RPMI7951 (cell line): ENCODE results near the gene GNG7. TPM values are rescaled to one million over a fixed set of nuclear protein-coding genes. Genes with fewer than 3 reads are reported as not detected.
"Not testable (repeated sequence)": the region's sequence is repeated elsewhere in the genome, so short reads cannot be mapped to it uniquely, and the experiment has no call there.

Experiments
- DNase-seq: peaks from one replicate; pipeline ENCODE4 v3.0.0-alpha.2; 2012; ENCODE audit warnings: low read depth
- total RNA-seq: library from RNA; depleted of rRNA; stranded (reverse); fragments of >200 nt; shearing (Covaris generic); gene quantifications from 2 replicates; pipeline ENCODE4 v1.2.3, GENCODE V29; 2014

GNG7 gene
- total RNA-seq, 1 experiment from 2014 or later = 0.96 TPM

DNA sequence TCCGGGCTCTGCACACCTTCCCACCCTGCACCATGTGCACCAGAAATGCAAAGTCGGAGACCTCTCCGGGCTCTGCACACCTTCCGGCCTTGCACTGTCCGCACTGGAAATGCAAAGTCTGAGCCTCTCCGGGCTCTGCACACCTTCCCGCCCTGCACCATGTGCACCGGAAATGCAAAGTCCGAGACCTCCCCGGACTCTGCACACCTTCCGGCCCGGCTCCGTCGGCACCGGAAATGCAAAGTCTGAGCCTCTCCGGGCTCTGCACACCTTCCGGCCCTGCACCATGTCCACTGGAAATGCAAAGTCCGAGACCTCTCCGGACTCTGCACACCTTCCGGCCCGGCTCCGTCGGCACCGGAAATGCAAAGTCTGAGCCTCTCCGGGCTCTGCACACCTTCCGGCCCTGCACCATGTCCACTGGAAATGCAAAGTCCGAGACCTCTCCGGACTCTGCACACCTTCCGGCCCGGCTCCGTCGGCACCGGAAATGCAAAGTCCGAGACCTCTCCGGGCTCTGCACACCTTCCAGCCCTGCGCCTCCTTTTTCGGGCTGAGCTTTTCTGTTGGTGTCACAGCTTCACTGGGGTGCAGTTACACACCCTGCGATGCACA, 59.3 kb downstream of the GNG7 start:
- not testable (repeated sequence) for DNase-seq

- no peak for DNase-seq
Observed at GRCh38 chr19:2641332-2641698, 61.2 kb downstream of the GNG7 start.

GRCh38 chr19:2640563-2641331, 61.7 kb downstream of the GNG7 start:
- DNase-seq = no peak

DNA sequence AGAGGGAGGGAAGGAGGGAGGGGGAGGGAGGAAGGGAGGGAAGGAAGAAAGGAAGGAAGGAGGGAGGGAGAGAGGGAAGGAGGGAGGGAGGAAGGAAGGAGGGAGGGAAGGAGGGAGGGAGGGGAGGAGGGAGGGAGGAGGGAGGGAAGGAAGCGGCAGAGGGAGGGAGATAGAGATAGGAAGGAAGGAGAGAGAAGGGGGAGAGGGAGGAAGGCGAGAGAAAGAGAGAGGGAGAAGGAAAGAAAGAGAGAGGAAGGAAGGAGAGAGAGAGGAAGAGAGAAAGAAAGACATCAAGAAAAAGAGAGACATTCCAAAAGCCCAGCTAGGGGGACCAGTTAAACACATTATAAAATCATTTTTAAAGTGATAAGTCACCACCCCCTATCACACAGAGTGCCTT, 62.5 kb downstream of the GNG7 start:
- no peak for DNase-seq

DNA sequence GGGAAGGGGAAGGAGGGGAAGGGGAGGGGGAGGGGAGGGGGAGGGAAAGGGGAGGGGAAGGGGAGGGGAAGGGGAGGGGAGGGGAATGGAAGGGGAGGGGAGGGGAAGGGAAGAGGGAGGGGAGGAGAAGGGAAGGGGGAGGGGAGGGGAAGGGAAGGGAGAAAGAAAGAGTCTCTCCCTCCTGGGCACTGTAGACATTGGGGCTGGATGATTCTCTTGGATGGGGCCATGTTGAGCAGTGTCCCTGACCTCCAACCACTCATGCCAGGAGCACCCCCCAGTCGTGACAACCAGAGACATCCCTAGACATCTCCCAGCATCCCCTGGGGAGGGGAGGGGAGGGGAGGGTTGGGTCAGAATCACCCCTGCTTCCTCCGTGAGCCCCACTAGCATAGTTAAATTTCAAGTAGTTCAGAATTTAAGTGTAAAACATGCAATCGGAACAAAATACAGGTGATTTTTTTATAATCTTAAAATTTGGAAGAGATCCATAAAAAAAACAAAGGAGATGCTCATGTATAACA, 64.0 kb downstream of the GNG7 start:
- no peak for DNase-seq

DNA sequence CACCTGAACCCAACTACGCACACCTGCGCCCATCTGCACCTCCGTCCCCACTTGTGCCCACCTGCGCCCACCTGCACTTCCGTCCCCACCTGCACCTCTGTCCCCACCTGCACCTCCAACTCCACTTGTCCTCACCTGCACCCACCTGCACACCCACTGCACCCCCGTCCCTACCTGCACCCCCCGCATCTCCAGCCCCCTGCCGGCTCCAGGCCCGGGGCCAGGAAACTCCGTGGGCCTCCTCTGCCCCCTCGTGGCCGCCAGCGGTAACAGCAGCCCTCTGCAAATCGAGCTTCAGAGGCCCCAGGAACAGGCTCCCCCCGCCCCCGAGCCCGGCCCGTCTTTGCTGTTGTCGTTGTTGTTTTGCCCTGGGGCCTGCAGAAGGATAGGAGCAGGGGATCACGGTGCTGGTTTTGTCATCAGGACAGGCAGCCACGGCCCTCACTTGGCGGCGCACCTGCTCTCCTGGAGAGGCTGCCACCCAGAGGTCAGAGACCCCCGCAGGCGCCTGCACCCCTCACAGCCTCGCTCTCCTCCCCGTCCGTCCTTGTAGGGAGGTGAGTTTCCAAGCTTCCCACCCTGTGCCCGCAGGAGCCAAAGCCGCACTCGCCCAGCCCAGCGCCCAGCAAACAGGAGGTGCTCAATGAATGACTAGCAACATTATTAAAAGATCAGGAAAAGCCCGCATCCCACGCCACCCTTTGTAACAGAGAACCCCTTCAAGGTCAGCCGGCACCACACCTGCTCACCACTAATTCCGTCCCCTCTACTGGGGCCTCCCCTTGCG, 65.4 kb downstream of the GNG7 start:
- peak; percentile 26 for DNase-seq

DNA sequence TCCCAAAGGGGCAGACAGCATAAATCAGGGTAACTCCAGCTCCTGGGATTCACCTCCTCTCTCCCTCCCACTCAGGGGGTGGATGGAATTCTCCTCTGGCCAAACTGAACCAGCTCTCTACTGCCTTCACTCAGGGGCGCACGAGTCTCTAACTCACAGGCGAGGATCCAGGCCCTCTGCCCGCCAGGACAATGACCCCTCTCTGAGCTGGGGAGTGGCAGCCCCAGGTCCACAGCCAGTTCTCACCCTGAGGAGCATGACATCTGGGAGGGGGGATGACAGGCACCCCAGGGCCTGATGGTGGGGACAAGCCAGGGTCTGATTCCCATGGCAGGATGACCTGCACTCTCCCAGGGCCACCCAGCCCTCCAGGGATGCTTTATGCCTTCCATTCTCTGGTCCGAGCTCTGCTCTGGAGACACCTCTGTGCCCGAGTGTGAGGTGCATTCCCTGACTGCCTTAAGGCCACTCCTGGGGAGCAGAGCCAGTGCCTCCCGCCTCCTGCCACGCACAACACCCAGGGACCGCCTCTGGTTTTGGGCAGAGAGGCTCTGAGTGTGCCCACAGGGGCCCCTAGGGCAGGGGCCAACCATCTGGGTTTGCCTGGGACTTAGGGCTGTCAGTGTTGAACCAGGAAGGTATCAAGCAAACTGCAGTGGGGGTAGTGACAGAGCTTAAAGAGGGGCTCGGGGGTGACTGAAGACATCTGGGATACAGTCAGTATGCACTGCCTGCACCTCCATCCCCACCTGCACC, 66.2 kb downstream of the GNG7 start:
- no peak for DNase-seq

DNA sequence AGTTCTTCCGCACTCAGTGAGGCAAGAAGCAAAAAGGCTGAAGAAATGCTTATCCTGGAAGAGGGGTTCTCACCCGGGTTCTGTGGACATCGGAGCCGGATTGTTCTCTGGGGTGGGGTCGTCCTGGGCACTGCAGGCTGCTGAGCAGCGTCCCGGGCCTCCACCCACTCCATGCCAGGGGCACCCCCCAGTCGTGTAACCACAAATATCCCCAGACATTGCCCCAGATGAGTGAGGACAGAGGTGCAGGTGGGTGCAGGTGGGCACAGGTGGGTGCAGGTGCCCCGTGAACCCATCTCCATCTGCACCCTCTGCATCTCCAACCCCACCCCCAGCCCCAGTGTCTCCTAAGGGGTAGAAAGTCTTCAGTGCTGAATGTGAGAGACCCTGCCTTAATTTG, 67.5 kb downstream of the GNG7 start:
- DNase-seq = no peak

DNA sequence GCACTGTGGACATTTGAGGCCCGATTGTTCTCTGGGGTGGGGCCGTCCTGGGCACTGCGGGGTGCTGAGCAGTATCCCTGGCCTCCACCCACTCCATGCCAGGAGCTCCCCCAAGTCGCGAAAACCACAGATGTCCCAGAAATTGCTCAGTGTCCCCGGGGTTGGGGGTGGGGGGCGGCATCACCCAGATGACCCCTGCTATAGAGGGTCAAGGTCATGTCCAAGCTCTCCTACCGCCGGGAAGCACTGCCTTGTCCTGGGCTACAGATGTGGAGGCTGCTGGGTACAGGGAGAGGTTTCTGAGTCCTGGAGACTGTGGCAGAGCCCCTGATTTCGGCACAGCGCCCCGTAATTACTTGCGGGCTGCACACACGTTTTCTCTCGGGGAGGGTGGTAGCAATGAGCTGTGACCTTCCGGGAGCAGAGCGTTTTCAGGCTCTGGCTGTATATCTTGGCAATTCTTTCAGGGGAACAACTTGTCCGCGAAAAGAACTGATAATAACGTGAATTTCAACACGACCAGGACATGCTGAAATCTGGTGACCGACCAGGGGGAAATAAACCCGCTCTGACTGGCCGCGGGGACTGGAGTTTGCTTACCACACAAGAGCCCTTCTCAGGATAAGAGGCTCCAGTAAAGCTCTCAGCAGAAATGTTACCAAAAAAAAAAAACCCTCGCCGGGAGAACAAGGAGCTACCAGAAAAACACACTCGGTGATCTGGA, 68.1 kb downstream of the GNG7 start:
- DNase-seq = no peak

- DNase-seq = no peak
Observed at GRCh38 chr19:2633693-2634075, 68.8 kb downstream of the GNG7 start.

DNA sequence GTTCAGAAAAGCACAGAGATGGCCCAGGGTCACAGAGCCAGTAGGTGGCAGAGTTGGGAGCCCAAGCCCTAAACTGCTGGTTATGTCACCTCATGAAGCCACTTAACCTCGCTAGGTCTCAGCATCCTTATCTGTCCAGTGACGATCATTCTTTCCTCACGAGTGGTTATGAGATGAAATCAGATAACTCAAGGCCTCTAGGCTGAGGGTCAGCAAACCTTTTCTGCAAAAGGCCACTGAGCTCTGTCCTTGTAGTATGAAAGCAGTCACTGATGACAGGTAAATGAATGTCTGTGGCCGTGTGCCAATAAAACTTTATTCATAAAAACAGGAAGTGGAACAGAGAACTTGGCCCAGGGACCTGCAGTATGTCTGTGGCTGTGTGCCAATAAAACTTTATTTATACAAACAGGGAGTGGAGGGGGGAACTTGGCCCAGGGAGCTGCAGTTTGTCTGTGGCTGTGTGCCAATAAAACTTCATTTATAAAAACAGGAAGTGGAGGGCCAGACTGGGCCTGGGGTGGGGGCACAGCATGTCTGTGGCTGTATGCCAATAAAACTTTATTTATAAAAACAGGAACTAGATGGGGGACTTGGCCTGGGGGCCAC, 71.2 kb downstream of the GNG7 start:
- DNase-seq = peak; percentile 19

- no peak for DNase-seq
Observed at GRCh38 chr19:2630352-2631001, 72.0 kb downstream of the GNG7 start.

GRCh38 chr19:2629491-2630351, 72.8 kb downstream of the GNG7 start:
- DNase-seq = no peak

GRCh38 chr19:2628597-2628996, 73.9 kb downstream of the GNG7 start:
- no peak for DNase-seq

DNA sequence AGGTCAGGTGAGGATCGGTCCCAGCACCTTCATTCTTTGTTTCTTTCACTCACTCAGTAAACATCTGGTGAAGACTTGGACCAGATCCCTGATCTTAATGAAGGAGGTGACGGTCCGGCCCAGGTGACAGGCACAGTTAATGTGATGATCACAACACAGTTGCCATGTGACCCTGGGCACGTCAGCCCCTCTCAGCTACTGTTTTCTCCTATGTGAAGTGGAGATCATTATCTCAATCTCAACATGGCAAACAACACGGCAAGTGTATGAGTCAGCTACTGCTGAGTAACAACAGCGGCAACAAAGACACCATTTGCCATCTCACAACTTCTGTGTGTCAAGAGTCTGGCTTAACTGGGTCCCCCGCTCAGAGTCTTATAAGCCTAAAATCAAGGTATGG, 74.6 kb downstream of the GNG7 start:
- peak; percentile 43 for DNase-seq

DNA sequence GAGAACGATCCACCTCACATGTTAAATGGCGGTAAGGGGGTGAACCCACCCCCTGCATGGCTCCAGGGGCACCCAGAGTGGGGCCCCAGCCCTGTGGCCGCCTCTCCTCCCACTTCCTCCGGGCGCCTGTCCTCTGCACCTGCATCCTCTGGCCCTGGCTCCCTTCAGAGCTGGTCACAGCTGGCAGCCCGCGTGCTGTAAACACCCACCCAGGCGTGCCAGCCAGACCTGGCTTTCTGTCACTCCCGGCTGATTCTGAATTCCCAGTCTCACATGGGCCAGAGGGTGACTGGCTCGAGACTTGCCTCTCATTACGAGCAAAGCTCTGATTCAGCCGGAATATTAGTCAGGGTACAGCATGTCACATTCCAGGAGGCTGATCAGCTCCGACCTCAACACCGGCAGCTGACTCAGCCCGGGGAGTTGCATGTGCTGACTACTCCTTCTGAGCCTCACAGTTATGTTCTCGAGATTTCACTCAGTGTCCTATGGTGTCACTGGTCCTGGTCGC, 75.1 kb downstream of the GNG7 start:
- peak; percentile 97 for DNase-seq

GRCh38 chr19:2625434-2625833, 77.1 kb downstream of the GNG7 start:
- no peak for DNase-seq

DNA sequence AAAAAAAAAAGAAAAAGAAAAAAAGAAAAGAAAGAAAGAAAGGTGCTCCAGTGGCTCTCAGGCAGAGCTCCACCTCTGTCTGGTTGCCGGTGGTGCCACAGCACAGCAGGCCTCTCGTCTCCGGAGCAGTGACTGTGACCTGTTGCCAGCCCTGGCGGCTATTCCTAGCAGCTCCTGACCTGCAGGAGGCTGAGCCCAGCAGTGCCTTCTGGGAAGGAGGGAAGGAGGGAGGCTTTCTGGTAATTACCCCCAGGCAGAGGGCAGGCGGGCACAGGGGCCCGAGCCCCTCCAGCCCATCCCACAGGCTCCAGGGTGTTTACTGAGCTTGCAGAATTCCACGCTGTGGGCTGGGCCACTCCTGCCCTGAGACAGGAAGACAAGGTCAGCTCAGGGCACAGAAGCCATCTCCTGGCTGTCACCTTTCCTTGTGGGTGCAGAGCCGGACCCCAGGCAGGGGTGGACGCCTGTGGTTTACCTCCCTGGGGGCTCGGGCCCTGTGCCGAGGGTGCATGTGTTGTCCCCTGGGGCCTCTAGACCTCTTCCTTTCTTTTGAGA, 77.9 kb downstream of the GNG7 start:
- DNase-seq = no peak

DNA sequence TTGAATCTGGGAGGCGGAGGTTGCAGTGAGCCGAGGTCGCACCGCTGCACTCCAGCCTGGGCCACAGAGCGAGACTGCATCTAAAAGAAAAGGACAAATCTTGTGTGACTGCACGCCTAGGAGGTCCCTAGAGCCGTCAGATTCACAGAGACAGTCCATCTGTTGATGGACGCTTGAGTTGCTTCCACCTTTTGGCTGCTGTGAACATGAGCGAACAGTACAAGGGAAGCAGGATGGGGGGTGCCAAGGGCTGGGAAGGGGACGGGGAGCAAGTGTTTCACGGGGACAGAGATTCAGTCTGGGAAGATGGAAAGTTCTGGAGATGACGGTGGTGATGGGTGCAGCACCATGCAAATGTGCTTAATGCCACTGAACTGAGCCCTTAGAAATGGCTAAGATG, 78.7 kb downstream of the GNG7 start:
- DNase-seq = no peak
